T-helper 1 cell treated with Interleukin-12 subunit alpha and Interleukin-12 subunit beta and Interleukin-4 antibody, amounts not matched to agents 30 ng/mL and 1 ng/mL, for 36 hours (primary cell): Measurements from ENCODE around the gene NAB2. TPM values are rescaled to one million over a fixed set of nuclear protein-coding genes. Genes with fewer than 3 reads are reported as not detected.
"Not testable (repeated sequence)": the region's sequence is repeated elsewhere in the genome, so short reads cannot be mapped to it uniquely, and the experiment has no call there.

ENCODE experiments used
- intact Hi-C: fragments of 100-400 bp; cut with micrococcal nuclease; formaldehyde crosslinking; loops from one replicate; pipeline ENCODE4 v1.15.1; 2024
- total RNA-seq: library from RNA; stranded (reverse); gene quantifications from 2 replicates; pipeline ENCODE4 v1.2.3, GENCODE V29; 2022

The NAB2 gene, protein sequence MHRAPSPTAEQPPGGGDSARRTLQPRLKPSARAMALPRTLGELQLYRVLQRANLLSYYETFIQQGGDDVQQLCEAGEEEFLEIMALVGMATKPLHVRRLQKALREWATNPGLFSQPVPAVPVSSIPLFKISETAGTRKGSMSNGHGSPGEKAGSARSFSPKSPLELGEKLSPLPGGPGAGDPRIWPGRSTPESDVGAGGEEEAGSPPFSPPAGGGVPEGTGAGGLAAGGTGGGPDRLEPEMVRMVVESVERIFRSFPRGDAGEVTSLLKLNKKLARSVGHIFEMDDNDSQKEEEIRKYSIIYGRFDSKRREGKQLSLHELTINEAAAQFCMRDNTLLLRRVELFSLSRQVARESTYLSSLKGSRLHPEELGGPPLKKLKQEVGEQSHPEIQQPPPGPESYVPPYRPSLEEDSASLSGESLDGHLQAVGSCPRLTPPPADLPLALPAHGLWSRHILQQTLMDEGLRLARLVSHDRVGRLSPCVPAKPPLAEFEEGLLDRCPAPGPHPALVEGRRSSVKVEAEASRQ
- 12.3 and 14.4 TPM in 2 replicates for total RNA-seq

DNA sequence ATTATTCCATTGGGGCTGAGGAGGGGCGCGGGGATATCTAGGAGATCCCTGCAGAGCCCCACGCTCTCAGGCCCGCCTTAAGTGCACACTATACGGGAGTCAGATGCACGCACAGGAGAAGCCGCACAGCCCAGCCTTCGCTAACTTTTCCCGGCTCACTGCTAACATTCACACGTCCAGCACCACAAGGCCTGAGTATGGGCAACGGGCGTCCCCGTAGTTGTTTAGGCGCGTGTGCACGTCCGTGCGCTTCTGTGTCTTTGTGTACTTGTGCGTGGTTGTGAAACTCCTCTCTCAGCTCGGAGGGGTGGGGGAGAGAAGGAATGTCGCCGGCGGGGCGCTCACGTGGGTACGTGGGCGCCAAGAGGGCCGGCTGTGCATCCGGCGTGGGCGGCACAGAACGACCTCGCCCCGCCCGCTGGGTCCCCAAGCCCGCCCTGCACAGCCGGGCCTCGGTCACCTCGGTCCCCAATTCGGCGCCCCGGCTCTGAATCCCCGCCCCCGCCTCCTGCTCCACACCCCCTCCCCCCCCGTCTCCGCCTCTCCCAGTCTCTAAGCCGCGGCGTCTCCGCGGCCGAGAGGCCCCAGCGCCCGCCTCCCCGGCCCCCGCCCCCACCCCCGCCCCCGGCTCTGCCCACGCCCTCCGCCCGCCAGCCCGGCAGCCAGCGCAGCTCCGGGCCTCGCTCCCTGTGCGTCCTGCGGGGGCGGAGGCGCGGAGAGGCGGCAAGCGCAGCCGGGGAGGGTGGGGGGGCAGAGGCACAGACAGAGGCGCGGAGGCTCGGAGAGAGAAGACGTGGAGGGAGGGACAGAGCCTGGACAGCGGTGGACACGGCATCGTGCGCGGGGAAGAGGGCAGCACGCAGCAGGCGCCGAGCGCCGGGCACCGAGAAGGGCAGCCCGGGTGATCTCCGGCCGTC, at the start of gene NAB2:
Gene NAB2 (plus strand): TSS at position 761 of the 917 bp plus-strand sequence. CDS start 158 bp downstream, outside the sequence.
- intact Hi-C loops, result loop anchor here (1.0 to 10.0 kb wide), 13 partner anchors 10 to 1161 kb away; partner anchors contain the start of genes ATP23, NABP2, NEMP1 and PTGES3

DNA sequence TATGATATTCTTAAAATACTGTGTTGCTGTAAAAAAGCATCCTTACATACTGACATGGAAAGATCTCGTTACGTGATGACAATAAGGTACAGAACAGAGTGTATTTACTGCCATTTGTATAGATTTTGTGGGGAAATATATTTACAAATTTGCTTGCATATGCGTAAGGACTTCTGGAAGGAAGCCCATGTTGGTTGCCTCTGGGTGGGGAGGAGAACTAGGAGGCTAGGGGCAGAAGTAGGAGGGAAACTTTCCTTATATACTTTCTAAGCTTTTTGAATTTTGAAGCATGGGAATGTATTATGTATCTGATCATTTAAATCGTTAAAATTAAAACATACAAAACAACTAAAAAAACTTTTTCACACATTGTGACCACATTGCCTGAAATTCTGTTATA, 48.7 kb upstream of the NAB2 start:
- intact Hi-C loops, result no loop called here

DNA sequence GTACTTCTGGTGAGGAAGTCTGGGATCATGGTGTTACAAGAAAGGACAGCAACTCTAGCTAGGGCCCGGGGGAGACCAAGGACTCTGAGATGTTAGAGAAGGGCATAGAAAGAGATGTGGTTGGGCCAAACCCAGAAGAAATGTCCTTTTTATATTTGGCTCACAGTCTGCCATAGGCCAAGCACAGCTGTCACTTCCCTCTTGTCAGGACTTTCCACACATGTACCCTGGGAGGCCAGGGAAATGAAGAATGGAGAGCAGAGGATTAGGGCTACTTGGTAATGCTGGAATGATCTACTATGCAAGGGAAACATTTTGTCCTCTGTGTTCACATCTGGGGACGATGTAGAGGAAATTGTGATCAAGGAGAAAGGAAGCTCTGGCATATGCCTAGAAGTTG, 48.2 kb upstream of the NAB2 start:
- intact Hi-C loops, result no loop called here

DNA sequence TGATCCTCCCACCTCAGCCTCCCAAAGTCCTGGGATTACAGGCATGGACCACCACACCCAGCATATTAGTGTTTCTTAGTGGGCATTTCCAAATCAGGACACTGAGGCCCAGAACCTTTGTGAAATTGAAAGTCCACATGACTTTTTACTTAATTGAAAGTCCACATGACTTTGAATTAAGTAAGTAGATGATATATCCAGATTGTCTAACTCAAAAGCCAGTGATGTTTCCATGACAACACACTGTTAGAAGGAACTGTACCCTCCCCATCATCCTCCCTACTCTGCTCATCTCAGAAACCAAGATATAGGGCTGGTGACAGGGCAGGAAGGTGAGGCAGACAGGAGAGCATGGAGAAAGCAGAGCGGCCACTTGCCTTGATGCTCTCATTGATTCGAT, 46.2 kb upstream of the NAB2 start:
- intact Hi-C loops, result no loop called here

DNA sequence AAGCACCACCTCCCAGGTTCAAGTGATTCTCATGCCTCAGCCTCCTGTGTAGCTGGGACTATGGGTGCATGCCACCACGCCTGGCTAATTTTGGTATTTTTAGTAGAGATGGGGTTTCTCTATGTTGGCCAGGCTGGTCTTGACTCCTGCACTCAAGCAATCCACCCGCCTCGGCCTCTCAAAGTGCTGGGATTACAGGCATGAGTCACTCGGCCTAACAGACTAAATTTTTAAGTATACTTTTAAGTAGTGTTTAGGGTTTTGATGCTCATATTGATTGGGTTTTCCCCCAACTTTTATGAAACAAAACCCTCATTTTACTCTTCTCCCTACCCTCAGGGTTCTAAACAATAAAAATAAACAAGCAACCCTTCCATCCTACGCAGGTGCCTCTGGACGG, 44.4 kb upstream of the NAB2 start:
- intact Hi-C loops, result no loop called here

DNA sequence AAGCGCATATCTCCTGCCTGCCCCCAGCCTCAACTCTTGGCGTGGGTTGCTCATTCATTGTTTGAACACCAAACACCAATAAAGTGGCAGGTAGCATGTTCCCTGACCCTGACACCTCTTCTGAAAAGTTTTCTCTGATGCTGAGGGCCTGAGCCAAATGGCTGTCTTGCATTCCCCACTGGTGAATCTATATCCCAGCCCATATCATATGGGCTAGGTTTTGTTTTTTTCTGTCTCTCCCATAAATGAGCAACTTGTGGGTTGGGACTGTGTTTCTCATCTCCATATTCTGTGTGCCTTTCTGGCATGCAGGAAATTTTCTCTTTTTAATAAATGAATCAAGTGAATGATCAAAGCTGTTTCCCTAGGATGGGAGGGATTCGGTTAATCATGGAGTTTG, 44.0 kb upstream of the NAB2 start:
- intact Hi-C loops, result no loop called here

DNA sequence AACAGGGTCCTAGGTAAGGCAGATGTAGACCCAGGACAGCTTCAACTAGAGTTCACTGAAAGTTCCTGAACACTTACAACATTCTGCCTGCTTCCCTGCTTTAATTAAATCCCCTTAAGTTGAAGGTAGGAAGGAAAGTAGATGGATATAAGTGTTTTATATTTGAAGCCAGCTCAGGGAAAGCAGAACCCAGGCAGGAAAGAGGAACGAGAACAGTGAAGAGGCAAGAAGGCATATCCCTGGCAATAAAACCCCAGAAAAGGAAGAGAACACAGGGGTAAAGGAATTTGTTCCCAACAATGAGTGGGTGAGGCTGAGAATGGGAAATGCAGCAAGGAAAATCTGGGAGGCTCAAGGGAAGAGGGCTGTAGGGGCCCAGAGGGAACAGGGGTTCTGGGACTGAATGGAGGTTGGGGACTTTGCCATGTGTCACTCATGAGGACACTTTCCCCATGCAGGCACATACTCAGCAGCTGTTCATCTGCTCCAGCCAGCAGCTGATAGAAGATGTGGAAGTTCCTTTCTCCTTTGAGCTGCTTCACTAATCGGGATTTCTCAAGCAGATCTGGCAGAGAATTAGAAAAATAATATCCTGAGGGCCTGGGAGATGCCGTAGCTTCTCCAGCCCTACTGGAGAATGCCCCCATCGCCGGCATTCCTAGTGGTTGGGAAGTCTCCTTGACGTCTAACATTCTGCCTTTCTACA, 42.7 kb upstream of the NAB2 start:
- intact Hi-C loops, result no loop called here

DNA sequence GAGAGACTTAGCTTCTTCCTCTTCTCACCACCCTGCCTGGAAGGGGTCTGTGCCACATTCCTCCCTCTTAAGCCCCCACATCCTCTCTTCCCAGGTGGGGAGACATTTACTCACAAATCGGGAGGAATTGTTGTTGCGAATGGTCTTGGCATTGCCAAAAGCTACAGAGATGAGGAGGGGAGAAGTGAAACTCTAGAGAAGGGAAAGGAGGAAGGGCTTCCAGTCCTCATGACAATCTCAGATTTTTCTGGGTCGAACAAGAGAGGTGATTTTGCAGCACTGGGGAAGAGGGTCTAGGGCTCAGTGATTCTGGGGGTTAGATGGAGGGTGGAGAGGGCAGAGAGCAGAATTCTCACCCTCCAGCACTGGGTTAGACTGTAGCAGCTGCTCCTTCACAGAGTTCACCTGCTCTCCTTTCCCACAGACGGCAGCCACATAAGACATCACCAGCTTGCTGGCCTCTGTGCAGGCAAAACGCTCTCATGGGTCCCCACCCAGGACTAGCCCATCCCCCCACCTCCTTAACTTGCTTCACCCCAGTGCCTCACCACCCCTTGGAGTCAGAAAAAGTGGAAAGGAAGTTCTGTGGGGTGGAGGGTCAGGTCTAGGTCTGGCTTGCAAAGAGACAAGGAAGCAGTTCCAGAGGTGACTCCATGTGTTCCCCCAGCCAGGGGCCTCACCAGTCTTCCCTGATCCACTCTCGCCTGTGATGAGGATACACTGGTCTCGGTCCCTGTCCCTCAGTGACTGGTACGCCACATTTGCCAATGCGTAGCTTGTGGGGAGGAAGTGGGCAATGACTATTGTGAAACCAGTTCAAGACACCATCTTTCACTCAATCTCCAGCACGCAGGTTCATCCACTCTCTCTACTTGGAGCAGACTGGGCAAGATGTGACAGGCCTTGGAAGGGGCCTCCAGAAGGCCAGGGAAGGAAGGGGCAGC, 41.7 kb upstream of the NAB2 start:
- intact Hi-C loops, result loop anchor here (1.0 kb wide), 2 partner anchors 14 to 39 kb away; no protein-coding TSS in a partner anchor

DNA sequence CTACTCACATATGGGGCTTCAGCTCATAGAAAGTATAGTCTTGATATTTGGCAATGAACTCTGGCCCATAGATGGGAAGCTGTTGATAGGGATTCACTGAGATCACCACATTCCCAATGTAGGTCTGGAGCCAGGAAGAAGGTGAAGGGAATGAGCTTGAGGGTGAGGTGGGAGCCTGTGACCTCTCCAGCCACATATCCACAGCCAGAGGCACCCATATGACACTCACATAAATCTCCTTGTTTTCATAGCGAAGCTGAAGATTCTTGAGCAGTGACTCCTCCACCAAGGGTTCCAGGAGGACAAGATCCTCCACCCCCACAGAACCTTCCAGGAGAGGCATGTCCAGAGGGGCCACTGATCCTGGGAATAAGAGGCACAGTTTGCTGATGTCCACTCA, 40.9 kb upstream of the NAB2 start:
- intact Hi-C loops, result loop anchor here (1.0 kb wide), 2 partner anchors 13 to 40 kb away; no protein-coding TSS in a partner anchor

DNA sequence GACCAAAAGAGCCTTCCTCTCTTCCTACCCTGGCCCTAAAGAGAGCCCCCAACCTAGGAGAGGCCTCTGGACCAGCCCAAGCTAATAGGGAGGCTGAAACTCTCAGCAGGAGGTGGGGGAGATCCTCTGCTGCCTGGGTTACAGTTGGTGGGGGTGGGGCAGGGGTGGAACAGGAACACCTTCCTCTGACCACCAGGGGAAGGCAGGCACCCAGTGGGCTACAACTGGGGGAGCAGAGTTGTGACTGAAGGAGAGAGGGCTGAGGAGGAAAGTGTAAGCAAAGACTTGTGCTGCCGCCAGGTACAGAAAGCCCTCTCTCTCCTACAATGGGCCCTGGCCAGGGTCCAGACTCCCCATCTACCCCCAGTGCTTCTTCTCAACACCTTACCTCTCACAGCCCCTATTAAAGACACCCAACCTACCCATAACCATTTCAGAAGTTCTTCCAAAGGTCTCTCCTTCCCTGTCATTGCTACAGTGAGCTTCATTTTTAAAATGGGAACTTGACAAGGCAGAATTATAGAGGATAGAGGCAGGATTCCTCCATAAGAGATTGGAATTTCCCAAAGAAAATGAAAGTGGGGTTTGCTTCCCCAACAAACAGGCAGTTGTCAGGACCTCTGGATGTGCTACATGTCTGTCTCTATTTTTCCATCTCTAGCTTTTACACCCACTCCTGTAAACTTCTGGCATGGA, 40.3 kb upstream of the NAB2 start:
- intact Hi-C loops, result no loop called here

DNA sequence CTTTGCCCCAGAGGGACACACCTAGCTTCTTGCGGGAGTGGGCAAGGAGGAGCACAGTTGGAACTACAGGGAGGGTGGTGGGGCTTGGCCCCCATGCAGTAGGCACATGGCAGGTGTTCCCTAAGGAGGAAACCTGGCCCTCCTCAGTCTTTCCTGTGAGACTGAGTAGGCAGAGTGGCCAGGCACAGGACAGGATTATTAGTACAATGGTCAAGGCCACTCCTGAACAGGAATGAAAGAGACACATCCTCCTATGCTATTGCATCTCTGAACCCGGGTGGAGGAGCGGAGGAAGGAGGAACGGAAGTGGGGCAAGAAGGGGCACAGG, 39.8 kb upstream of the NAB2 start:
- intact Hi-C loops, result no loop called here

DNA sequence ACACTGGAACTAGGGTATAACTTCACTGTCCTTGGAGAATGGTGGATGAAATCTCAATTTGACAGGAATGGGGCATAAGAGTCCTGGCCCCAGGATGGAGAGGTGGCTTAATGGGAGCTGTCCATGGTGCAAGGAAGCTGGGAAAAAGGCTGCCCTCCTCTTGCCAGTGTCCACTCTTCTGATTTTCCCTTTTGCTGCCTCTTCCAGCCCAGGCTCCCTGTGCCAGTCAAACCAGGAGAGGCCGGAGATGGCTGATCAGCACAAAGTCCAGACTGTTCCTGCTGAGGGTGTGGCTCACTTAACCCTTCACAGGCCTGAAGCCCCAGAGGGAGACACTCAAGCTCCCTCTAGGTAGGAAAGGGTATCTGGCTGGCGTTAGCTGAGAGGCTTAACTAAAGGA, 39.0 kb upstream of the NAB2 start, which contains the start of gene MYO1A:
Gene MYO1A (minus strand): TSS at position 240 of the 400 bp plus-strand sequence. CDS start 1,806 bp downstream, outside the sequence.
- intact Hi-C loops, result no loop called here

DNA sequence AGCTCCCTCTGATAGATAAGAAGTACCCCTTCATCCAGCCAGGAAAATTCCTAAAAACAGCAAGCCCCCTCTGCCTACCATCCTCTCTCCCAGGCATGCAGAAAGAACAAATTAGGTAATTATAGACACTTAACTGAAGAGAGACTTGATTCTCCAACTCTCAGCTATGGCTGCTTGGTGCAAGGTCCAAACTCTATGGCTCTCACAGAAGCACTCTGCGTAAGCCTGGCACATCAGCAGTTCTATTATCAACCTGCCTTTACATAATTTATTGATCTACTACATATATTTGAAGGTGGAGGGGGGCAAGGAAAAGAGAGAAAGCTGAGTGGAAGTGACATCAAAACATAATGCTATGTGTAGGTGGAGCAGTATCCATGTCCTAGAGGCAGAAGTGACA, 37.9 kb upstream of the NAB2 start:
- intact Hi-C loops, result no loop called here

DNA sequence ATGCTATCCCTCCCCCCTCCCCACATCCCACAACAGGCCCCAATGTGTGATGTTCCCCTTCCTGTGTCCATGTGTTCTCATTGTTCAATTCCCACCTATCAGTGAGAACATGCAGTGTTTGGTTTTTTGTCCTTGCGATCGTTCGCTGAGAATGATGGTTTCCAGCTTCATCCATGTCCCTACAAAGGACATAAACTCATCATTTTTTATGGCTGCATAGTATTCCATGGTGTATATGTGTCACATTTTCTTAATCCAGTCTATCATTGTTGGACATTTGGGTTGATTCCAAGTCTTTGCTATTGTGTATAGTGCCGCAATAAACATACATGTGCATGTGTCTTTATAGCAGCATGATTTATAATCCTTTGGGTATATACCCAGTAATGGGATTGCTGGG, 35.8 kb upstream of the NAB2 start:
- intact Hi-C loops, result not testable (repeated sequence)

DNA sequence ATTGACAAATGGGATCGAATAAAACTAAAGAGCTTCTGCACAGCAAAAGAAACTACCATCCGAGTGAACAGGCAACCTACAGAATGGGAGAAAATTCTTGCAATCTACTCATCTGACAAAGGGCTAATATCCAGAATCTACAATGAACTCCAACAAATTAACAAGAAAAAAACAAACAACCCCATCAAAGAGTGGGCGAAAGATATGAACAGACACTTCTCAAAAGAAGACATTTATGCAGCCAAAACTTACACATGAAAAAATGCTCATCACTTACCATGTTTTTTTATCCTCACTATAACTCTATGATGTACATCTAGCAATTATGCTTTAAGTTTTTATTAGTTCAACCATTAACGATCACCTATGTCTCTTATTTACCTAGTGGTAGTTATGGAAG, 35.0 kb upstream of the NAB2 start:
- intact Hi-C loops, result not testable (repeated sequence)

DNA sequence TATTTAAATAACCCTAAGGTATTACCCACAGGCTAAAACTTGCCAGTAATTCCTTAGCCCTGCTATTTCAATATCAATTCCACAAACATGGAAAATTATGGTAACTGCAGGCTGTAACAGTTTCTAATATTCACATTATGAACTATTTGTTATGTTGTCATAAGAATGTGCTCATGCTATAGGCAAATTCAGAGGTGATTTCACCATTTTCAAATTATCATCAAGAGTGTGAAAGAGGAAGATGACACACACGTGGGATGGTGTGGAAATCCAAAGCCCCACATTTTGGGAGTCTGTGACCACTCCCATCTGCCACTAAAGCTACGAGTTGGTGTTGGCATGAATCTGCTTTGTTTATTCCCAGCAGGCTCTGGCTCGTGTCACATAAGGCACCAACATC, 33.1 kb upstream of the NAB2 start:
- intact Hi-C loops, result no loop called here

DNA sequence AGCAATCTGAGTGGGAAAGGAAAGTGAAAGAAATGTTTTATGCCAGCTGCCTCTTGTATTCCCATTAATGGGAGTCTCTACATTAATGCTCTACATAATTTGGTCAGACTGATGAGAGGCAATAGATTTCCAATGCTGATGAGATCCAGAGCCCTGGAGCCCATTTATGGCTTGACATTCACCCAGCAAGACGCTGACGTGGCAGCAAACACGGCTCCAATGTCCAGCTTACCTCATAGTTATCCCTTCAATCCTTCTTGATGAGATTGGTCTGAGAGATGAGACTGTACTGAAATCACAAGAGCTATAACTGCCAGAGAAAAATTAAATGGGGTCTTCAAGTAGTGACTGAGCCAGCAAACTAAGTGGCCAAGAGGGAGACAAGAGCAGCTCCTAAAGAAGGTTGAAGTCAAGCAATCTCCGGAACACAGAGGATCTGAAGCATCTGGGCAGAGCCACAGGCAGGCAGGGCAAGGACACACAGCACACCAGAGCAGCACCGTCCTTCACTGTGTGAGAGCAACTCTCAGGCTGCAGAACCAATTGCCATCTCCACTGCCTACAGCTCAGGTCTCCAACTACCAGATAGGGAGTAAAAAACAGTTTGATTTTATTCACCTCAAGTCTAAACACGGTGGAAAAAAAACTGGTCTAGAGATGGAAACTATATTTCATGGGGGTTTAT, 31.7 kb upstream of the NAB2 start:
- intact Hi-C loops, result no loop called here

DNA sequence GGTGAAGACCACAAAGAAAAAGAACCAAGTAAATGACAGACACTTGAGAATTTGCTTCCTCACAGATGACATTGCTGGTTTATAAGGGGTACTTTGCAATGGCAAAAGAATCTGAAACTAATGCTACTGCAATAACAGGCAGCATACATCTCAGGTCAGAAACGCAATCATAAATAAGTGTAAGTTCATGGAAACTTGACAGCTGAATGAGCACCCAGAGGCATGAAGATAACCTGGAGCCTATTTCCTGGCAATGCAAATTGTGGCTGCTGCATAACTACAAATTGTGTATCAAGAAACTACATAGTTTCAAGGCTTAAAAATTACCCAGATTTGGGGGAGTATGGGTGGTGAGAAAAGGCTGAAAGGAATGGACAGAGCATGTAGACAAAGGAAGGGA, 30.5 kb upstream of the NAB2 start:
- intact Hi-C loops, result no loop called here
